ENCODE data around the gene FBXW7. TPM values are rescaled to one million over a fixed set of nuclear protein-coding genes. Genes with fewer than 3 reads are reported as not detected.

The FBXW7 gene
- polyA plus RNA-seq, 2 of the 4 experiments (the other 2 are of a cell fraction) = 7.2 to 12.5 TPM

GRCh38 chr4:152342293-152342692 is 193.6 kb downstream of the FBXW7 start:
- no peak overlapping the region for H3K4me3 ChIP-seq
- H3K27ac ChIP-seq = no peak overlapping the region
- ChIA-PET POLR2A (no interaction called here), CTCF (no interaction called here)
- 97% methylated on average over 3 of the region's 3 CpGs for WGBS (ENCODE audit: missing lambda C conversion rate)
- no peaks in the 10 kb centered on the region for H3K9me3 ChIP-seq
- no peak for TF ChIP-seq POLR2A (IDR thresholded peaks at IDR 0.05; ENCODE audit: low read length)
- no peak for TF ChIP-seq EHF (CRISPR knock-in tag; IDR thresholded peaks at IDR 0.05)
- TF ChIP-seq KDM1A (IDR thresholded peaks at IDR 0.05; ENCODE audit: low read depth) = no peak
- no peak for TF ChIP-seq HOXA7 (CRISPR knock-in tag; IDR thresholded peaks at IDR 0.05)
- no peak for TF ChIP-seq ZSCAN20 (CRISPR knock-in tag; IDR thresholded peaks at IDR 0.05)
- TF ChIP-seq TFCP2L1 (CRISPR knock-in tag; IDR thresholded peaks at IDR 0.05) = no peak
- no peak for TF ChIP-seq EHMT2 (IDR thresholded peaks at IDR 0.05; ENCODE audit: low read depth)
- no peak for TF ChIP-seq CBX2 (IDR thresholded peaks at IDR 0.05; ENCODE audit: borderline replicate concordance, low read depth)
- no peak for TF ChIP-seq ATOH8 (CRISPR knock-in tag; IDR thresholded peaks at IDR 0.05; ENCODE audit: low read depth)
- TF ChIP-seq HES2 (IDR thresholded peaks at IDR 0.05) = no peak
- no peak for DNase-seq (ENCODE audit: low read depth in 1 of 2, low spot score in 1 of 2)
- ATAC-seq = no peak
- FAIRE-seq = no peak
- H3K4me2 ChIP-seq = no peak overlapping the region
- H3K4me1 ChIP-seq = peaks cover 17% of the 10 kb centered on the region

- ChIA-PET POLR2A (no interaction called here), CTCF (interaction anchor here (1.8 kb wide), 1 partner anchor 8 kb away, joined by 4 read pairs; no protein-coding TSS in a partner anchor)
- Histone ChIP-seq H3K9me3 (no peaks in the 10 kb centered on the region), H3K27ac (no peak overlapping the region), H3K4me3 (no peak overlapping the region), H3K4me1 (peaks cover 17% of the 10 kb centered on the region), H3K4me2 (no peak overlapping the region)
- DNase-seq (ENCODE audit: low read depth in 1 of 2, low spot score in 1 of 2) (no peak), FAIRE-seq (no peak), ATAC-seq (no peak)
- TF ChIP-seq PBX3 (IDR thresholded peaks at IDR 0.05) (no peak), CHD2 (IDR thresholded peaks at IDR 0.05; ENCODE audit: low read length, partially characterized antibody) (no peak), RARB (CRISPR knock-in tag; IDR thresholded peaks at IDR 0.05) (no peak), CBX8 (IDR thresholded peaks at IDR 0.05) (no peak), KDM1A (IDR thresholded peaks at IDR 0.05; ENCODE audit: low read depth) (no peak), EP300 (IDR thresholded peaks at IDR 0.05) (no peak), HEYL (CRISPR knock-in tag; IDR thresholded peaks at IDR 0.05) (no peak), HMGXB4 (CRISPR knock-in tag; IDR thresholded peaks at IDR 0.05; ENCODE audit: borderline replicate concordance) (no peak), NR3C1 (IDR thresholded peaks at IDR 0.05) (no peak), CHD4 (IDR thresholded peaks at IDR 0.05; ENCODE audit: borderline replicate concordance) (no peak), NFE2L2 (conservative IDR thresholded peaks at IDR 0.05; ENCODE audit: low read length) (no peak)
- WGBS (ENCODE audit: missing lambda C conversion rate) = 94% methylated on average over 3 of the region's 3 CpGs
Measured at GRCh38 chr4:152340818-152341217, 195.1 kb downstream of the FBXW7 start.

- Histone ChIP-seq H3K4me1 (peaks cover 16% of the 10 kb centered on the region), H3K27ac (no peak overlapping the region), H3K4me2 (no peak overlapping the region), H3K4me3 (no peak overlapping the region), H3K9me3 (no peaks in the 10 kb centered on the region)
- TF ChIP-seq HOXB13 (CRISPR knock-in tag; IDR thresholded peaks at IDR 0.05; ENCODE audit: low read depth) (no peak), FOSB (CRISPR knock-in tag; IDR thresholded peaks at IDR 0.05) (no peak), HEYL (CRISPR knock-in tag; IDR thresholded peaks at IDR 0.05) (no peak), CBX2 (IDR thresholded peaks at IDR 0.05; ENCODE audit: borderline replicate concordance, low read depth) (no peak), HMGXB4 (CRISPR knock-in tag; IDR thresholded peaks at IDR 0.05; ENCODE audit: borderline replicate concordance) (no peak), MAZ (IDR thresholded peaks at IDR 0.05; ENCODE audit: borderline replicate concordance, low read depth, low read length) (no peak), JUNB (IDR thresholded peaks at IDR 0.05) (no peak), FOXS1 (CRISPR knock-in tag; IDR thresholded peaks at IDR 0.05) (no peak), PBX3 (IDR thresholded peaks at IDR 0.05) (no peak), ZNF302 (CRISPR knock-in tag; IDR thresholded peaks at IDR 0.05) (no peak), PHF8 (IDR thresholded peaks at IDR 0.05; ENCODE audit: borderline replicate concordance, low read depth) (no peak), ZFP36 (IDR thresholded peaks at IDR 0.05; ENCODE audit: borderline replicate concordance, partially characterized antibody) (no peak), MAFK (IDR thresholded peaks at IDR 0.05; ENCODE audit: partially characterized antibody) (no peak)
- WGBS (ENCODE audit: missing lambda C conversion rate) = 97% methylated on average over 4 of the region's 4 CpGs
- no peak for ATAC-seq
- no peak for DNase-seq (ENCODE audit: low read depth in 1 of 2, low spot score in 1 of 2)
- no peak for FAIRE-seq
- CTCF ChIA-PET = interaction anchor here (1.8 kb wide), 1 partner anchor 9 kb away, joined by 4 read pairs; no protein-coding TSS in a partner anchor
- POLR2A ChIA-PET = no interaction called here
Measured at GRCh38 chr4:152339576-152339975, 196.3 kb downstream of the FBXW7 start.

All from A549 (cell line).